GM06990 (cell line): Measurements from ENCODE around the gene THOC1.

Source experiments
- DNase-seq: peaks from one replicate; pipeline ENCODE4 v3.0.0-alpha.2; 2011; ENCODE audit not compliant: insufficient read length; ENCODE audit errors: extremely low read depth
- H3K27me3 ChIP-seq: replicated peaks from 2 replicates; pipeline ENCODE4 v1.6.0; 2011; ENCODE audit warnings: low read length; ENCODE audit not compliant: control insufficient read depth, insufficient read depth
- H3K36me3 ChIP-seq: 2 replicates; pipeline ENCODE4 v1.5.1; 2011; ENCODE audit warnings: low read length; ENCODE audit not compliant: control insufficient read depth, insufficient read depth
- H3K4me3 ChIP-seq: replicated peaks from 2 replicates; pipeline ENCODE4 v1.5.1; 2011; ENCODE audit warnings: low read depth, mild to moderate bottlenecking, control low read depth, low read length
- TF ChIP-seq, protein P1 (sequence below): IDR thresholded peaks from 2 replicates; pipeline ENCODE4 v1.5.1; 2011; ENCODE audit warnings: low read length, control low read depth, mild to moderate bottlenecking, inconsistent platforms; ENCODE audit not compliant: insufficient read depth, poor library complexity, severe bottlenecking

The THOC1 gene

GRCh38 chr18:273525-273924 is 5.7 kb upstream of the THOC1 start:
- TF ChIP-seq, protein P1, sequence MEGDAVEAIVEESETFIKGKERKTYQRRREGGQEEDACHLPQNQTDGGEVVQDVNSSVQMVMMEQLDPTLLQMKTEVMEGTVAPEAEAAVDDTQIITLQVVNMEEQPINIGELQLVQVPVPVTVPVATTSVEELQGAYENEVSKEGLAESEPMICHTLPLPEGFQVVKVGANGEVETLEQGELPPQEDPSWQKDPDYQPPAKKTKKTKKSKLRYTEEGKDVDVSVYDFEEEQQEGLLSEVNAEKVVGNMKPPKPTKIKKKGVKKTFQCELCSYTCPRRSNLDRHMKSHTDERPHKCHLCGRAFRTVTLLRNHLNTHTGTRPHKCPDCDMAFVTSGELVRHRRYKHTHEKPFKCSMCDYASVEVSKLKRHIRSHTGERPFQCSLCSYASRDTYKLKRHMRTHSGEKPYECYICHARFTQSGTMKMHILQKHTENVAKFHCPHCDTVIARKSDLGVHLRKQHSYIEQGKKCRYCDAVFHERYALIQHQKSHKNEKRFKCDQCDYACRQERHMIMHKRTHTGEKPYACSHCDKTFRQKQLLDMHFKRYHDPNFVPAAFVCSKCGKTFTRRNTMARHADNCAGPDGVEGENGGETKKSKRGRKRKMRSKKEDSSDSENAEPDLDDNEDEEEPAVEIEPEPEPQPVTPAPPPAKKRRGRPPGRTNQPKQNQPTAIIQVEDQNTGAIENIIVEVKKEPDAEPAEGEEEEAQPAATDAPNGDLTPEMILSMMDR: no peak
- Histone ChIP-seq H3K27me3 (no peaks in the 10 kb centered on the region), H3K4me3 (no peak overlapping the region), H3K36me3 (no peaks in the 10 kb centered on the region)
- DNase-seq: no peak

DNA sequence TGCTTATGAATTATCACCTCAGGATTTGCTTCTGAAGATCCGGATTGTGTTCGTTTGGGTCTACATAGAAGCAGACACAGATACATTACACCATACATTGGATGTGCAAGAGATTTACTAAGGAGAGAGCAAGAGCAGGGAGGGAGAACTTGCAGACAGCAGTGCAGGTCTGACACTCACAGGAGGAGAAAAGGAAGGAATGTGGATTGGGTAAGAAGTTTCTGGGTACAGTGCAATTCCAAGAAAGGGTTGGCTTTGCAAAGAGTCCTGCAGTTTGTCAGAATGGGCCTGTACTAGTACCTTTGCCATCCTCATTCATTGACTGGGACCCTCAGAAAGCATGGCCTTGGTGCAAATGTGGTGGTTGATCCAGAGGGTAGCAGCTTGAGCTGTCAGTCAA is 4.8 kb upstream of the THOC1 start:
- TF ChIP-seq, protein P1: no peak
- no peak for DNase-seq

GRCh38 chr18:269480-270095 is 1.7 kb upstream of the THOC1 start:
- TF ChIP-seq, protein P1: no peak
- Histone ChIP-seq H3K4me3 (no peak overlapping the region), H3K36me3 (no peaks in the 10 kb centered on the region), H3K27me3 (no peaks in the 10 kb centered on the region)
- DNase-seq: no peak

More for the DNA sequence above, 4.8 kb upstream of the THOC1 start:
- H3K4me3 ChIP-seq: no peak overlapping the region
- no peaks in the 10 kb centered on the region for H3K27me3 ChIP-seq
- no peaks in the 10 kb centered on the region for H3K36me3 ChIP-seq

DNA sequence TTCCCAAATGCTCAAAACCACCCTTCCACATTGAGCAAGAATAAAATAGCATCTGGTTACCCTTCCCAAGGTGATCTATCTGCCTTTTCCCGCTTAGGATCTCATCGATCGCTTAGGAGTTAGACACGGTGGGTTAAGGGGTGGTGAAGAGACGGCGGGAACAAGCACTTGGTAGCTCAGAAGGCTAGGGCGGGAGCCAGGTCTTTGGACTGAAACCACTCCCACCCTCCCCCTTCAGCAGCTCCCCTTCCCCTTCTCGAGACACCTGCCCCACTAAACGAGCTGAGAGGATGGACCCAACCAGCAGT is 513 bp downstream of the THOC1 start:
- no peaks in the 10 kb centered on the region for H3K27me3 ChIP-seq
- H3K4me3 ChIP-seq: peak overlapping the region; percentile 92
- DNase-seq: no peak
- TF ChIP-seq, protein P1: no peak
- no peaks in the 10 kb centered on the region; the same call in 1 of the 2 replicates for H3K36me3 ChIP-seq

DNA sequence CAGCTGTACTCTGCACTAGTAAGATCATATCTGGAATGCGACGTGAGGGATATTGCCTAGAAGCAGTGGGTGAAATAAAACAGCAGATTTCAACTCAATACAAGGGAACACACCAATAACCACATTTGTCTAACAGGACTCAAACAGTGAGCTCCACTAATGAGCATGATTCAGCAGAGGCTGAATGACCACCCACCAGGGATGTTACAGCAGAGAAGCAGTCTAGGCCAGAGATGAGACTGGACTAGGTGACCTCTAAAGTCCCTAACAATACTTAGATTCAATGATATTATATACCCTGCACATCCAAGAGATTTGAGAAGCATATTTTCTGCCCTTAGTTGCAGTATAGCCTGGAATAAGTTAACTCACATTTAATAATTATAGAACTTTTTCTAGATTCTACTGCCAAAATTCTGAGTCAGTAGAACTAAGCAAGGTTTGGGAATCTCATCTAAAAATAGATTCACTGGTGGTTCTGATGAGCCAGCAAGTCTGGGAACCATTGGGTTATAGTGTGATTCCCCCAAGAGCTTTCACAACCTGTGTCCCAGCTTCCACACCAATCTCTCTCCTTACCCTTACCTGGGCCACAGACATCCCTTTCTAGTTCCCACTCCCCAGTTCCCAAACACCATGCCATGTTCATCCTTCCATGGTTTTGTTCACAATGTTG is 6.3 kb downstream of the THOC1 start:
- TF ChIP-seq, protein P1: no peak
- H3K36me3 ChIP-seq: peaks cover 4% of the 10 kb centered on the region
- H3K4me3 ChIP-seq: no peak overlapping the region
- no peaks in the 10 kb centered on the region for H3K27me3 ChIP-seq
- DNase-seq: no peak
